Measurements from ENCODE around the gene ARL14EP. TPM values are rescaled to one million over a fixed set of nuclear protein-coding genes. Genes with fewer than 3 reads are reported as not detected.

ARL14EP gene
- total and polyA plus RNA-seq, 12 donors, result 10.1 to 43.5 (median 30.5) TPM

GRCh38 chr11:30350384-30350783 is 27.5 kb downstream of the ARL14EP start:
- intact Hi-C loops (cut with DNase I), result loop anchor here in 3 of 10 donors (5.0 to 10.0 kb wide), 4 partner anchors 234 to 564 kb away; partner anchors contain the start of gene MPPED2 (in 2 of the 3)
- no peak overlapping the region for H3K4me3 ChIP-seq
- TF ChIP-seq CTCF (IDR thresholded peaks at IDR 0.05), result no peak
- ATAC-seq (no peak), DNase-seq (no peak)
- WGBS, 2 donors, result 81 to 89% methylated on average over 3 of the region's 3 CpGs
- peaks cover 0 to 4% (median 0%) of the 10 kb centered on the region in 9 donors for H3K4me1 ChIP-seq
- no peaks in the 10 kb centered on the region for H3K36me3 ChIP-seq
- H3K9me3 ChIP-seq, result peaks cover 0 to 5% (median 0%) of the 10 kb centered on the region in 11 donors
- no peaks in the 10 kb centered on the region for H3K27me3 ChIP-seq
- no peak overlapping the region for H3K27ac ChIP-seq

DNA sequence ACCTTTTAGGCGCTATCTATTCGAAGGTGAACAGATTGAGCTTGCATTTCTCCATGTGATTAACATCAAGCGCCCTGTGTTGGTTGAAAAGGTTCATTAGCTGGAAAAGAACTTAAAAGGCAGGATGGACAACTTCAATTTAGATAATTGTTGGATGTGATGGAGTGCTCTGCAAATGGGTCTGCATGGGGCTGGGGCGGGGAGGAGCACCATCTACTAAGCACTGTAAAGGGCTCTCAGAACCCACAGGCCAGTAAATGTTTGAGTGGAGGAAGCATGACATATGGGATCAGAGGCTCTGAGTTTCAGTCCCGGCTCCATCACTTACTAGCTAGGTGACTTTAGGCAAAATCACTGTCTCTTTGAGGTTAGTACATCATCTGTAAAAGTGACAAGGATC is 28.2 kb downstream of the ARL14EP start:
- peaks cover 0 to 6% (median 0%) of the 10 kb centered on the region in 11 donors for H3K9me3 ChIP-seq
- no peaks in the 10 kb centered on the region for H3K36me3 ChIP-seq
- H3K27me3 ChIP-seq, result no peaks in the 10 kb centered on the region
- DNase-seq (no peak), ATAC-seq (no peak)
- WGBS, 2 donors, result 92% methylated on average over 5 of the region's 5 CpGs
- peaks cover 0 to 4% (median 0%) of the 10 kb centered on the region in 9 donors for H3K4me1 ChIP-seq
- H3K27ac ChIP-seq, result no peak overlapping the region
- TF ChIP-seq CTCF (IDR thresholded peaks at IDR 0.05), result no peak
- intact Hi-C loops (cut with DNase I), result loop anchor here in 3 of 10 donors (5.0 to 10.0 kb wide), 4 partner anchors 234 to 564 kb away; partner anchors contain the start of gene MPPED2 (in 2 of the 3)
- H3K4me3 ChIP-seq, result no peak overlapping the region

DNA sequence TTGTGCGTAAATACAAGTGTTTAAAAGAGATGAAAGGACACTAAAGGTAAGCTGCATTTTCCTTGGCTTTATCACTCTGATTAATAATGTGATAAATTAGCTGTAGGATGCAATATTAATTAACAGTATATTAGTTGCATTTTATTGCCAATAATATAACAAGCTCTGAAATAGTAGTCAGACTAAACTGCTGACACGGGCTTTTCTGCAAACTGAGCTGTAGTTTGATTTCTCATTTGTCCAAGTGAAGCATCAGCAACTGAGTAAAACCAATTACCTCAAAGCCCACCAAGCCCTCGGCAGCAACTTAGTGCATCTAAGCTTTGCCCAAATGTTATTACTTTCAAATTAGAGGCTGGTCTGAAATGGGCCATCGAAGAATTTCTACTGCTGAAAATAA is 33.5 kb downstream of the ARL14EP start:
- H3K27me3 ChIP-seq, result no peaks in the 10 kb centered on the region
- peaks cover 0 to 16% (median 3%) of the 10 kb centered on the region in 9 donors for H3K4me1 ChIP-seq
- intact Hi-C loops (cut with DNase I), result loop anchor here in 3 of 10 donors (5.0 to 10.0 kb wide), 4 partner anchors 228 to 558 kb away; partner anchors contain the start of gene MPPED2 (in 2 of the 3)
- DNase-seq (no peak), ATAC-seq (no peak)
- H3K27ac ChIP-seq, result no peak overlapping the region
- WGBS, 2 donors, result 96 to 97% methylated on average over 4 of the region's 4 CpGs
- TF ChIP-seq CTCF (IDR thresholded peaks at IDR 0.05), result no peak
- no peak overlapping the region for H3K4me3 ChIP-seq
- H3K9me3 ChIP-seq, result peaks cover 0 to 6% (median 0%) of the 10 kb centered on the region in 11 donors
- H3K36me3 ChIP-seq, result no peaks in the 10 kb centered on the region

DNA sequence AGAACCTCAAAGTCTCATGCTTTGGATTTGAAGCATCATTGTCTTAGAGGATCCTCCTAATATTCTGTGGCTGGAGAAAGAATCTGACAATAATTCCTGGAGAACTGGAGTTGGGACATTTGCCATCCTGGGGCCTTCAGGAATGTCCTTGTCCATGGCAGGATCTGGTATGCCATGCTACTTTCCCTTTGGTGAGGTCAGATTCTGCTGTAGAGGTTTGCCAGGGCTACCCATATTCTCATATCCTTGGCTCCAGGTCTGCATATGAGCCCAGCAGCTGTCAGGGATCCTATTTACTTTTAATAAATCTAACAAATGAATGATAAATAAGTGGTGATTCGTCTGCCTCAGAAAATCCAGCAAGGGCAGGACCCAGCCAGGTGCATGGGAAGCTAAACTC is 35.0 kb downstream of the ARL14EP start:
- no peak overlapping the region for H3K4me3 ChIP-seq
- H3K36me3 ChIP-seq, result no peaks in the 10 kb centered on the region
- peaks cover 0 to 16% (median 0%) of the 10 kb centered on the region in 9 donors for H3K4me1 ChIP-seq
- peak overlapping the region in 1 of 10 donors; percentile 46 for H3K27ac ChIP-seq
- peak in 4 of 8 donors; percentile 47 to 61 (median 55) for ATAC-seq
- WGBS, 2 donors, result 51 to 54% methylated on average over 1 of the region's 1 CpG
- H3K9me3 ChIP-seq, result peaks cover 0 to 6% (median 0%) of the 10 kb centered on the region in 11 donors
- H3K27me3 ChIP-seq, result no peaks in the 10 kb centered on the region
- intact Hi-C loops (cut with DNase I), result loop anchor here in 3 of 10 donors (5.0 to 10.0 kb wide), 4 partner anchors 227 to 557 kb away; partner anchors contain the start of gene MPPED2 (in 2 of the 3)
- no peak for DNase-seq
- TF ChIP-seq CTCF (IDR thresholded peaks at IDR 0.05), result no peak
